ENCODE data around the gene TBC1D22A.

The TBC1D22A gene

GRCh38 chr22:46858181-46858771 is 95.8 kb downstream of the TBC1D22A start:
- no peak for DNase-seq (ENCODE audit: low read depth, low spot score)

- no peak for DNase-seq (ENCODE audit: low read depth, low spot score)
These were observed 98.1 kb downstream of the TBC1D22A start for GRCh38 chr22:46860562-46860961.

- DNase-seq (ENCODE audit: low read depth, low spot score), result no peak
These were observed 99.3 kb downstream of the TBC1D22A start for GRCh38 chr22:46861468-46862367.

GRCh38 chr22:46862418-46863324 is 100.2 kb downstream of the TBC1D22A start:
- DNase-seq (ENCODE audit: low read depth, low spot score), result no peak

- no peak for DNase-seq (ENCODE audit: low read depth, low spot score)
These were observed 101.3 kb downstream of the TBC1D22A start for GRCh38 chr22:46863794-46864193.

- no peak for DNase-seq (ENCODE audit: low read depth, low spot score)
These were observed 102.0 kb downstream of the TBC1D22A start for GRCh38 chr22:46864314-46865051.

GRCh38 chr22:46865052-46865434 is 102.6 kb downstream of the TBC1D22A start:
- DNase-seq (ENCODE audit: low read depth, low spot score), result no peak

- no peak for DNase-seq (ENCODE audit: low read depth, low spot score)
These were observed 103.2 kb downstream of the TBC1D22A start for GRCh38 chr22:46865642-46866041.

GRCh38 chr22:46866591-46866990 is 104.1 kb downstream of the TBC1D22A start:
- DNase-seq (ENCODE audit: low read depth, low spot score), result no peak

GRCh38 chr22:46867106-46867505 is 104.7 kb downstream of the TBC1D22A start:
- no peak for DNase-seq (ENCODE audit: low read depth, low spot score)

- no peak for DNase-seq (ENCODE audit: low read depth, low spot score)
These were observed 106.9 kb downstream of the TBC1D22A start for GRCh38 chr22:46869329-46869728.

- DNase-seq (ENCODE audit: low read depth, low spot score), result no peak
These were observed 107.5 kb downstream of the TBC1D22A start for GRCh38 chr22:46869831-46870441.

GRCh38 chr22:46871826-46872225 is 109.4 kb downstream of the TBC1D22A start:
- DNase-seq (ENCODE audit: low read depth, low spot score), result no peak

- DNase-seq (ENCODE audit: low read depth, low spot score), result no peak
These were observed 112.6 kb downstream of the TBC1D22A start for GRCh38 chr22:46875089-46875488.

GRCh38 chr22:46876357-46876934 is 114.0 kb downstream of the TBC1D22A start:
- no peak for DNase-seq (ENCODE audit: low read depth, low spot score)

GRCh38 chr22:46878191-46878948 is 115.9 kb downstream of the TBC1D22A start:
- DNase-seq (ENCODE audit: low read depth, low spot score), result no peak

- DNase-seq (ENCODE audit: low read depth, low spot score), result no peak
These were observed 116.6 kb downstream of the TBC1D22A start for GRCh38 chr22:46879083-46879482.

- DNase-seq (ENCODE audit: low read depth, low spot score), result no peak
These were observed 119.1 kb downstream of the TBC1D22A start for GRCh38 chr22:46881373-46882118.
